Right forelimb (tissue), 1 donor: ENCODE results near the gene LBX1.
A peak's percentile ranks its signal among the peaks of the same experiment; 100 is the strongest.

Experiments
- DNase-seq: peaks from one replicate; pipeline ENCODE4 v3.0.0-alpha.2; 2018

LBX1 gene

GRCh38 chr10:101229266-101230182 lies at the start of gene LBX1:
LBX1 (minus strand) TSS chr10:101229463; CDS start chr10:101228815, 648 bp downstream.
- DNase-seq, result no peak

GRCh38 chr10:101273741-101274140 lies 44.5 kb upstream of the LBX1 start:
- DNase-seq, result no peak

GRCh38 chr10:101273330-101273729 lies 44.1 kb upstream of the LBX1 start:
- DNase-seq, result no peak

GRCh38 chr10:101272229-101272868 lies 43.1 kb upstream of the LBX1 start:
- peak; percentile 74 for DNase-seq

- DNase-seq, result no peak
Observed at GRCh38 chr10:101270763-101271162, 41.5 kb upstream of the LBX1 start.

GRCh38 chr10:101267776-101268175 lies 38.5 kb upstream of the LBX1 start:
- DNase-seq, result no peak

GRCh38 chr10:101267290-101267680 lies 38.0 kb upstream of the LBX1 start:
- DNase-seq, result no peak

GRCh38 chr10:101266381-101267289 lies 37.4 kb upstream of the LBX1 start:
- DNase-seq, result no peak

GRCh38 chr10:101263150-101263752 lies 34.0 kb upstream of the LBX1 start:
- DNase-seq, result no peak

GRCh38 chr10:101262147-101262546 lies 32.9 kb upstream of the LBX1 start:
- no peak for DNase-seq

- DNase-seq, result no peak
Observed at GRCh38 chr10:101261702-101262101, 32.4 kb upstream of the LBX1 start.

GRCh38 chr10:101260764-101261481 lies 31.7 kb upstream of the LBX1 start:
- DNase-seq, result no peak

- no peak for DNase-seq
Observed at GRCh38 chr10:101258179-101258885, 29.1 kb upstream of the LBX1 start.

GRCh38 chr10:101257491-101257890 lies 28.2 kb upstream of the LBX1 start:
- DNase-seq, result no peak

- DNase-seq, result no peak
Observed at GRCh38 chr10:101257084-101257483, 27.8 kb upstream of the LBX1 start.

- no peak for DNase-seq
Observed at GRCh38 chr10:101256387-101256786, 27.1 kb upstream of the LBX1 start.

- no peak for DNase-seq
Observed at GRCh38 chr10:101250136-101250535, 20.9 kb upstream of the LBX1 start.

GRCh38 chr10:101249171-101249581 lies 19.9 kb upstream of the LBX1 start:
- DNase-seq, result no peak

- DNase-seq, result no peak
Observed at GRCh38 chr10:101246639-101247038, 17.4 kb upstream of the LBX1 start.

- DNase-seq, result no peak
Observed at GRCh38 chr10:101244321-101245050, 15.2 kb upstream of the LBX1 start.
